COR-L47 (cell line): Measurements from ENCODE around the gene TM9SF1.

Experiments used
- DNase-seq: peaks from one replicate; lab custom pipeline; 2025; lab: John Stamatoyannopoulos, UW

TM9SF1 gene

GRCh38 chr14:24196071-24197055 is 1.1 kb upstream of the TM9SF1 start:
- no peak for DNase-seq

- DNase-seq = no peak
Observed at GRCh38 chr14:24194873-24195185, 412 bp downstream of the TM9SF1 start.

GRCh38 chr14:24194186-24194872 is 912 bp downstream of the TM9SF1 start:
- DNase-seq = no peak

GRCh38 chr14:24192933-24193332 is 2.3 kb downstream of the TM9SF1 start:
- no peak for DNase-seq

GRCh38 chr14:24190416-24190815 is 4.8 kb downstream of the TM9SF1 start:
- DNase-seq = no peak

DNA sequence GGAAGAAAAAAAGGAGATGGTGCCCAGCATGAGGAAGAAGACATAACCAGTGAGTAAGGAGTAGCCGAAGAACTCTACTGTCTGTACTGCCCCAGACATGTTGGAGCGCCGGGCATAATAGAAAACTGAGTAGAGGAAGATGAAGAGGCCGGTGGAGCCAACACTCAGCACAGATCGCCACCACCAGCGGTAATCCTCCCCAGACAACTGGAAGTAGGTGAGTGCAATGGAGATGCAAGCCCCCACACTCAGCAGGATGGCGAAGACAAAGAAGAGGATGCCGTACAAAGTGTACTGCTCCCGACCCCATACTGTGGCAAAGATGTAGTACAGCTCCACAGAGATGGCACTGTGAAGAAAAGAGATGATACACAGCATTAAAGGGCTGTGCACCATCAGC is 5.8 kb downstream of the TM9SF1 start:
- DNase-seq = no peak

GRCh38 chr14:24189059-24189375 is 6.2 kb downstream of the TM9SF1 start:
- DNase-seq = no peak

DNA sequence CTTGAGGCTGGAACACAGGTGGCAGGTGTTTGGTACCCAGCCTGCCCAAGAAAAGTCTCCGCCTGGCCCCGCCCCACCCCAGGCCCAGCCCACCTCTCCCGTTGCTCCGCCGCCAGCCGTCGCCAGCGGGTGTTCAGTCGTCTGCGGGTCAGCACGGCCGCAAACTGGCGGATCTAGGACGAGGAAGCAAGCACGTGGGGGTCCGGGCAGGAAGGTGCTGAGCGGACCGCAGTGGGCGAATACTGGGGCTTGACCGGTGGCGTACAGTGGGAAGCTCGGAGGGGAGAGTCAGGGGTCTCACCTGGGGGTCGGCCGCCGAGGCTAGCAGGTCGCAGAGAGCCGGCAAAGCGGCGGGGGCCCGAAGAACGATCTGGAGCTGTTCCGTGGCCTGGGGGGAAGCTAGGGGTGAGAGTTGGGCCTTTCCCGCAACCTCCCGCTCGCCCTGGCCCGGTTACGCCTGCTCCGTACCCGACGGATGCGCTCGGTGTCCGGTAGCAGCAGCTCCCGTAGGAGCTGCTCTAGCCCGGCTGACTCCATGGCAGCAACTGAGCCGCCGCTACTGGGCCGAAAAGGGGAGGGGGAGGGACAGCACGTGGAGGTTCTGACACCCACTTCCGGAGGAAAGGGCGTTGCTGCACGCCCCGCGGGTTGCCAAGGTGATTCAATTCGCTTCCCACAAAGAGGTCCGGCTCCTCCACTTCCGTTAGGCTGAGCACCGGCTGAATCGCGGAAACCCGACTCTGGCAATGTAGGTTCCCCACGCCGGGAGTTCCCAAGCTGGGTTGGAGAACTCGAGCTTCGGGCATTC is 6.8 kb downstream of the TM9SF1 start, which contains the start of gene IPO4:
Gene IPO4, minus strand, starts transcription at position 566 of the 808 bp plus-strand sequence. Its CDS starts 29 bp downstream, at position 537.
- DNase-seq = peak; percentile 98

DNA sequence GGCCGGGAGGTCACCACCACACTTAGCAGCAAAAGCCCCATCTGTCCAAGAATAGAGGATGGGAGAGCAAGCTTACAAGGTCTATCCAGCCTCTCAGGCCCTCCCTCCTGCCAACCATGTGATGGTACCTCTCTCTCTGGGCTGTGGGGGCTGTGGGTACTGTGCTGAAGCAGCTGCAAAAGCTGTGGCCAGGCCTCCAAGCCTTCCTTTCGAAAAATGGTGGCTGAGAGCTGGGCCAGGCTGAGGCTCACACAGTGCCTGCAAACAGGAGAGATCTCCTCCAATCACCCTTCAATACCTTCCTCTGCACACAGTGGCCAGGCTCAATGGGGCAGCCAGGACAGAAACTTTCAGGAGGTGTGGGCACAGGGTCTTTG is 7.7 kb downstream of the TM9SF1 start:
- no peak for DNase-seq

- no peak for DNase-seq
Observed at GRCh38 chr14:24186831-24187538, 8.3 kb downstream of the TM9SF1 start.

GRCh38 chr14:24185741-24186140 is 9.5 kb downstream of the TM9SF1 start:
- no peak for DNase-seq

DNA sequence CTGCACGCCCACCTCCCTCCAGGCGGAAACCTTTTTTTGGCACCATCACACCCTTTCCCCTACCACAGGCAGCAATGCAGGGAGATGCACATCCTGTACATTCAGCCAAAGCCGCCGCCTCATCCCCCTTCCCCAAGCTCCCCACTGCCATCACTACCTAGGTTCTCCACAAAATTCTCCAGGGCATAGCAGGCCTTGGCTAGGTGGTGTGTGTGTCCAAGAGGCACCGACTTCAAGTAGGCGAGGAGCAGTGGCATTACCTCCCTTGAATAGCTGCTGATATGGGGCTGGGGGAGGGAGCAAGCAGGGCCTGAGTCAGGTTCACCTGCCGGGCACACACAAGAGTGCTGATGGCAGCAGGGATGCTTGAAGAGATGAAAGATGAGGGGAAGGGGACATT is 10.2 kb downstream of the TM9SF1 start:
- no peak for DNase-seq

DNA sequence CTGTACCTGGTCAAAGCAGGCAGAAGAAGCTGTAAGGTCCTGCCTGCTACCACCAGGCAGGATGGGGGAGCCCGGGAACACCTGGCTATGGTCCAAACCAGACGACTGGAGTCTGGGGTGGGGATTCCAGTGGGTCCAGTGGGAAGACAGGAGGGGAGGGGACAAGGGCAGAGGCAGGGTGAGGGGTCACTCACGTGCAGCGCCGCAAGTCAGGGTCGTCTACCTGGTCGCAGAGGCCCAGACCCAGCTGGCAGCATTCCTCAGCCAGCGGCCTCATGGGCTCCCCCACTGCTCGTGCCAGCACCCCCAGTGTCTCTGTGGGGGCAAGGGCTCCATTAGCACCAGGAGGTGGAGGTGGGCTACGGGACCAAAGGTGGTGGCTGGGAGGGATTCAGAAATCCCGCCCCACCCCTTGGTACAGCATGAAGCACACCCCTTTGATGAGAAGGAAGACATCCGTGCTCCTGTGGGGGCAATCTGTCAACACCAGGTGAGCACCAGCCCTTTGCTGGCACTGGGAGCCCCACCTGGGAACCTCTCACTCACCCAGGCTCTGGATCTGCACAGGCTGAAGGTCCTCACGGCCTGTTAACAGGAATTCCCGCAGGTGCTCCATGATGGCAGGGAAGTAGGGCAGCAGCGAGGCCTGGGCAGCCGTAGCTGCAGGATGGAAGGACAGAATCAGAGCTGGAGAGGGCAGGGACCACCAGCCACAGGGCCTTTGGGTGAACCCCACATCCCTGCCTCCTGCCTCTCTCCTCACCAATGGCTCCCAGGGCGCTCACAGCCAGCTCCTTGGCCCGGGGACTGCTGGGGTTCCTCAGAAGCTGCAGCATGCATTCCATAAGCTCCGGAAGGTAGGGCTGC is 10.9 kb downstream of the TM9SF1 start:
- DNase-seq = no peak

GRCh38 chr14:24183014-24183481 is 12.2 kb downstream of the TM9SF1 start:
- no peak for DNase-seq

DNA sequence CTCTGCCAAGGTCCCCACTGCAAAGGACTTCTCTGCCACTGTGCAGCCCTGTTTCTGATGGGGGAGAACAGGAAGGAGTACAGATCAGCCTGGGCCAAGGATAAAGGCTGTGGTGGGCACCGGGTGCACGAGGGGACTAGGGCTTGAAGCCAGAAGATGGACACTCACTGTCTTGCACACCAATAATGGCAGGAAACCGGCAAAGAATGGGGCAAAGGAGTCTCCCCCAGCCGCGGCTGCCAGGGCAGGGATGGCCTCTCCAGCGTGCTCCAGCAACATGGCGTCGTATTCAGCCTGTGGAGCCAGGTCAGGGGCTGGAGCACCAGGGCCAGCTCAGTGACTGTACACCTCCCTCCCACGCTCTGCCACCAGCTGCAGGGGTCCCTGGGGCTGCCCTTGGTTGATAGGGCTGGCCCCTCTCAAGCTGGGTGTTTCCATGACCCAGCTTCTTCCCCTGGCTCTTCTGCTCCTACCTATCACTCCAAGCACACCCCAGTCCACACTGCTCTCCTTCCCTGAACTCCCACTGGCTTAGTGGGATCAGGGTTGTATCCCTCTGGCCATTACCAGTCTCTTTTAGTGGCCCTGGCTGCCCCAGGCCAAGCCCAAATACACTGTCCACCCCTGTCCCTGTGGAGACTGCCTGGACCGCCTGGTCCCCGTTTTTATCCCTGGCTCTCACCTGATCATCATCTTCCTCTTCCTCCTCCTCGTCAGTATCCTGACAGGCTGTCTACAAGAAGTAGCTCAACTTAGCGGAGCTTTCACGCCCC is 12.9 kb downstream of the TM9SF1 start:
- no peak for DNase-seq

- DNase-seq = no peak
Observed at GRCh38 chr14:24181371-24182077, 13.7 kb downstream of the TM9SF1 start.

DNA sequence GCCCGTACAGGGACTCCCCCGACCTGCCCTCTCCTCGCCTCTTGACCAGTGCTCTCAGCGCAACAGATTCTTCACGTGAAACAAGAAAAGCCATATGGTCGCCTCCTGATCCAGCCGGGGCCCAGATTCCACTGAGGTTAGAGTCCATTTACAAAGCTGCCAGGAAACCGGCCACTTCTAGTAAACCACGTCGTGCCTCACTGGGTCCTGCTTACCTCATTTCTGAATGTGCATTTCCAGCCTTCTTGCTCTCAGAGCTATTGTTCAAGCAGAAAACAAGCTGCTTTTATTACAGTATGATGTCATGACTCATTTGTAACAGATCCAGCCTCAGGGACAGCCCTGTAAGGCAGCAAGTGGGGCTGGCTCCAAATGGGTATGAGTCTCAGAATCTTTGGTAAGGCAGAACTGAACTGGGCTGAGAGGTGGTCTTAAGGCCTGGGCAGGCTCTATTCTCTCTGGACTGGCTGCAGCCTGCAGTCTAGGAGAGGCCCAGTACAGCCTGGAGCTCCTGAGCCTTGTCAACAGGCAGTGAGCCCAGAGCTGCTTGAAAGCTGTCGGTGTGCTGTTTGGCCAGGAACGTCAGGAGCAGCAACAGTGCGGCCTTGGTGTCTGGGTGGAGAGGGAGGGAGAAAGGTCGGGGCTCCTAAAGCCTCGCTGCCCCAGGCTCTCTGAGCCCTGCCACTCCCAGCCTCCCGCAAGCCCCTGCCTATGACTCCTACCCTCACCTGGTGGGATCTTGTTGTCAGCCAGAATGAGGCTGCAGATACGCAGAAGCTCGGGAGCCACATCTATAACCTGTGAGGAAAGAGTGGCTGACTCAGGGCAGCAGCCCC is 15.1 kb downstream of the TM9SF1 start:
- no peak for DNase-seq

GRCh38 chr14:24179294-24179960 is 15.8 kb downstream of the TM9SF1 start:
- DNase-seq = no peak
